Fibroblast of lung (primary cell): ENCODE data around the gene TEDC2.

ENCODE experiments used
- CTCF ChIP-seq, 2 donors: IDR thresholded peaks in 1 of 2; conservative IDR thresholded peaks in 1 of 2; 1 replicate in 1 of 2; 2 replicates in 1 of 2; pipeline ENCODE4 v1.5.1; 2011 to 2012; ENCODE audit warnings: low read length in 2 of 2, control low read depth in 1 of 2, inconsistent platforms in 1 of 2, low read depth in 1 of 2, mild to moderate bottlenecking in 1 of 2
- EZH2 ChIP-seq: IDR thresholded peaks from 2 replicates; pipeline ENCODE4 v1.5.1; 2012; ENCODE audit warnings: low read length, control low read depth, mild to moderate bottlenecking; ENCODE audit errors: missing control alignments

GRCh38 chr16:2428051-2428783 lies 31.7 kb upstream of the TEDC2 start:
- TF ChIP-seq CTCF (conservative IDR thresholded peaks at IDR 0.05 in 1 of 2, IDR thresholded peaks at IDR 0.05 in 1 of 2; ENCODE audit: low read depth in 1 of 2, low read length in 2 of 2) (peak; percentile 11 to 29), EZH2 (no peak)
